AG04449 (cell line): ENCODE measurements around the gene PRSS36.
A peak's percentile ranks its signal among the peaks of the same experiment; 100 is the strongest.
"Not testable (repeated sequence)": the region's sequence is repeated elsewhere in the genome, so short reads cannot be mapped to it uniquely, and the experiment has no call there.

Source experiments
- CTCF ChIA-PET: fragments of 350-600 bp; formaldehyde crosslinking; extraction: SDS; loops from one replicate; lab custom pipeline; 2021; ENCODE audit warnings: antibody characterized with exemption; lab: Yijun Ruan, JAX
- POLR2A ChIA-PET: fragments of 400-600, 350-600 bp; formaldehyde crosslinking; extraction: SDS; loops from one replicate; lab custom pipeline; 2020; ENCODE audit warnings: antibody characterized with exemption, inconsistent platforms; lab: Yijun Ruan, JAX
- DNase-seq: peaks from one replicate; pipeline ENCODE4 v3.0.0-alpha.2; 2010; ENCODE audit warnings: low read depth, low spot score
- H3K4me3 ChIP-seq: 2 replicates; pipeline ENCODE4 v1.5.1; 2011; ENCODE audit warnings: low read depth, mild to moderate bottlenecking, control low read depth, low read length
- TF ChIP-seq, protein P1 (sequence below): IDR thresholded peaks from one replicate; pipeline ENCODE4 v1.5.1; 2011; ENCODE audit warnings: mild to moderate bottlenecking, moderate library complexity, low read length, control low read depth, inconsistent platforms; ENCODE audit not compliant: insufficient read depth; ENCODE audit errors: missing control alignments

Gene PRSS36

DNA sequence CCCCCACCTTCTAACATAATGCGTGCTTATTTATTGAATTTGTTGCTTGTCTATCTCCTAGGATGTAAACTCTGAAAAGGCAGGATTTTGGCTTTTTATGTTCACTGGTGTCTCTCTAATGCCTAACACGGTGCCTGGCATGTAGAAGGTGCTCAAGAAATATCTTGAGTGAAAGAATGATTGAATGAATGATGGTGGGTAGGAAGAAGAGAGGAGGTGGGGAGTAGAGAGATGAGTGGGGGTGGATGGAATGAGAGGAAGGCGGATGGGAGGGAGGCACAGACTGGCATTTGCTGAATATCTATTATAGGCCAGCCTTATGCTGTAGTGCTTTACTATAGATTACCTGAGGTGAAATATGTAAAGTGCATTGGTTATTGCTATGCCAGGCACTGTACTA lies 2.3 kb downstream of the PRSS36 start:
- no peak for DNase-seq
- ChIA-PET POLR2A (interaction anchor here (0.6 kb wide), 1 partner anchor 361 kb away, joined by 3 read pairs; the partner anchor contains the start of gene RUSF1), CTCF (interaction anchor here (6.7 kb wide), 1 partner anchor 12 kb away, joined by 101 read pairs; no protein-coding TSS in a partner anchor)
- TF ChIP-seq, protein P1, sequence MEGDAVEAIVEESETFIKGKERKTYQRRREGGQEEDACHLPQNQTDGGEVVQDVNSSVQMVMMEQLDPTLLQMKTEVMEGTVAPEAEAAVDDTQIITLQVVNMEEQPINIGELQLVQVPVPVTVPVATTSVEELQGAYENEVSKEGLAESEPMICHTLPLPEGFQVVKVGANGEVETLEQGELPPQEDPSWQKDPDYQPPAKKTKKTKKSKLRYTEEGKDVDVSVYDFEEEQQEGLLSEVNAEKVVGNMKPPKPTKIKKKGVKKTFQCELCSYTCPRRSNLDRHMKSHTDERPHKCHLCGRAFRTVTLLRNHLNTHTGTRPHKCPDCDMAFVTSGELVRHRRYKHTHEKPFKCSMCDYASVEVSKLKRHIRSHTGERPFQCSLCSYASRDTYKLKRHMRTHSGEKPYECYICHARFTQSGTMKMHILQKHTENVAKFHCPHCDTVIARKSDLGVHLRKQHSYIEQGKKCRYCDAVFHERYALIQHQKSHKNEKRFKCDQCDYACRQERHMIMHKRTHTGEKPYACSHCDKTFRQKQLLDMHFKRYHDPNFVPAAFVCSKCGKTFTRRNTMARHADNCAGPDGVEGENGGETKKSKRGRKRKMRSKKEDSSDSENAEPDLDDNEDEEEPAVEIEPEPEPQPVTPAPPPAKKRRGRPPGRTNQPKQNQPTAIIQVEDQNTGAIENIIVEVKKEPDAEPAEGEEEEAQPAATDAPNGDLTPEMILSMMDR, result no peak
- H3K4me3 ChIP-seq, result no peak overlapping the region

GRCh38 chr16:31145398-31145990 lies 4.4 kb downstream of the PRSS36 start:
- ChIA-PET CTCF (interaction anchor here (1.2 to 6.7 kb wide), 3 partner anchors 14 to 193 kb away, joined by 3 to 101 read pairs (median 45); partner anchors contain the start of gene FUS), POLR2A (interaction anchor here (2.0 kb wide), 1 partner anchor 35 kb away, joined by 6 read pairs; the partner anchor contains the start of gene FUS)
- H3K4me3 ChIP-seq, result no peak overlapping the region
- TF ChIP-seq, protein P1, result no peak
- DNase-seq, result no peak

GRCh38 chr16:31144418-31144817 lies 5.4 kb downstream of the PRSS36 start:
- CTCF ChIA-PET, result interaction anchor here (0.9 to 6.7 kb wide), 9 partner anchors 9 to 724 kb away, joined by 3 to 101 read pairs (median 40); partner anchors contain the start of genes HSD3B7 and KAT8
- not testable (repeated sequence) for DNase-seq, H3K4me3 ChIP-seq
- POLR2A ChIA-PET, result interaction anchor here (1.1 to 2.0 kb wide), 2 partner anchors 27 to 36 kb away, joined by 4 to 6 read pairs; partner anchors contain the start of genes FUS and KAT8

- TF ChIP-seq, protein P1, result no peak
- CTCF ChIA-PET, result interaction anchor here (0.9 to 6.7 kb wide), 12 partner anchors 9 to 725 kb away, joined by 3 to 101 read pairs (median 20); partner anchors contain the start of genes HSD3B7 and KAT8
- DNase-seq, result no peak
- no peak overlapping the region for H3K4me3 ChIP-seq
- POLR2A ChIA-PET, result interaction anchor here (2.0 kb wide), 1 partner anchor 36 kb away, joined by 6 read pairs; the partner anchor contains the start of gene FUS
Observed at GRCh38 chr16:31143694-31144148, 6.1 kb downstream of the PRSS36 start.

DNA sequence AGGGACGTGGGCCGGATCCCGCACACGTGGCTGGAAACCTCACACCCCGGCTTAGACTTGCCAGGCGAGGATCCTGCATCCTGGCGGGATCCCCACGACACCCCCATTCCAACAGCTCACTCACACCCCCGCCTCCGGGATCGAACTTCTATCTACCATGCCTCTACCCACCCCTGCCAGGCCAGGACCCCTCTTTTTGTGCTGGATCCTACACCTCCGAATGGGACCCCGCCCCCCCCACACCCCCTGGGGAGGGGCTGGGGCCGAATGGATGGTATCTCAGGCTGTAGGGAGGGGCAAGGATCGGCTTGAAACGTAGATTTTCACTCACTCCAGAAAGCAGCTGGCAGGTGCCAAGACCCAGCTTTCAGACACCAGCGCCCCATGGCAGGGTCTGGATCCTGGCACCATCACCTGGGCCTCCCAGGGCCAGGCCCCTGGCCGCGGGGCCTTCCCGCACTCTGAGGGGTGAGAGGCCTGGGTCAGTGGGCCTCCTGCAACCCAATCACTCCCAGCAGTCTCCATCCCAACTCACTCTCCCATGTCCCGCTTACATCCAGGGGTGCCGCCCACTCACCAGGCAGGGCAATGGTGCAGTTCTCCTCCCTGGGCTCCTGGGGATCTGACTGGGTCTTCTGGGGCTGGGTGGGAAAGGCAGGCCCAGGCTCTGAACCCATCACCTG lies 6.7 kb downstream of the PRSS36 start:
- ChIA-PET CTCF (interaction anchor here (0.8 to 6.7 kb wide), 53 partner anchors 10 to 727 kb away, joined by 3 to 101 read pairs (median 5); partner anchors contain the start of genes FUS, HSD3B7, KAT8 and PRSS53), POLR2A (interaction anchor here (0.6 to 2.0 kb wide), 7 partner anchors 14 to 317 kb away, joined by 3 to 31 read pairs (median 4); partner anchors contain the start of genes ARMC5, FUS, HSD3B7 and KAT8)
- TF ChIP-seq, protein P1, result no peak
- DNase-seq, result no peak
- peak overlapping the region; percentile 57 for H3K4me3 ChIP-seq
